ENCODE measurements around the gene OMG.
A peak's percentile ranks its signal among the peaks of the same experiment; 100 is the strongest.
"Not testable (repeated sequence)": the region's sequence is repeated elsewhere in the genome, so short reads cannot be mapped to it uniquely, and the experiment has no call there.

The OMG gene, protein sequence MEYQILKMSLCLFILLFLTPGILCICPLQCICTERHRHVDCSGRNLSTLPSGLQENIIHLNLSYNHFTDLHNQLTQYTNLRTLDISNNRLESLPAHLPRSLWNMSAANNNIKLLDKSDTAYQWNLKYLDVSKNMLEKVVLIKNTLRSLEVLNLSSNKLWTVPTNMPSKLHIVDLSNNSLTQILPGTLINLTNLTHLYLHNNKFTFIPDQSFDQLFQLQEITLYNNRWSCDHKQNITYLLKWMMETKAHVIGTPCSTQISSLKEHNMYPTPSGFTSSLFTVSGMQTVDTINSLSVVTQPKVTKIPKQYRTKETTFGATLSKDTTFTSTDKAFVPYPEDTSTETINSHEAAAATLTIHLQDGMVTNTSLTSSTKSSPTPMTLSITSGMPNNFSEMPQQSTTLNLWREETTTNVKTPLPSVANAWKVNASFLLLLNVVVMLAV

GRCh38 chr17:31297090-31297489 lies at the start of gene OMG:
Gene OMG, minus strand, starts transcription at chr17:31297239. Its CDS starts 908 bp downstream, at chr17:31296331.
- no peak for DNase-seq (ENCODE audit: low read depth)

DNA sequence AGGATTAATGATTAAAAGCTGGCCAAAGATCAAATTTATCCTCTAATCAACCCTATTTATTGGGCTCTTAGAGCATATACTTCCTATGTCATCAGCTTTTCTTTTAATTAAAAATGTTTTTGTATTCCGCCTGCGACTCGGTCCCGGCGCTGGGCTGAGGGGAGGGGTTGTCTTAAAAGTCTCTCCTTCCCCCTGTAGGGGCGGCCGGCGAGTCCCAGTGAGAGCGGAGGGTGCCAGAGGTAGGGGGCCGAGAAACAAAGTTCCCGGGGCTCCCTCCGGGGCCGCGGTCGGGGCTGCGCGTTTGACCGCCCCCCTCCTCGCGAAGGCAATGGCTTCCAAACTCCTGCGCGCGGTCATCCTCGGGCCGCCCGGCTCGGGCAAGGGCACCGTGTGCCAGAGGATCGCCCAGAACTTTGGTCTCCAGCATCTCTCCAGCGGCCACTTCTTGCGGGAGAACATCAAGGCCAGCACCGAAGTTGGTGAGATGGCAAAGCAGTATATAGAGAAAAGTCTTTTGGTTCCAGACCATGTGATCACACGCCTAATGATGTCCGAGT lies 48.2 kb upstream of the OMG start:
- DNase-seq (ENCODE audit: low read depth) = not testable (repeated sequence)

- peak; percentile 18 for DNase-seq (ENCODE audit: low read depth)
Measured at GRCh38 chr17:31339906-31340661, 43.0 kb upstream of the OMG start.

- no peak for DNase-seq (ENCODE audit: low read depth)
Measured at GRCh38 chr17:31329221-31329620, 32.2 kb upstream of the OMG start.

DNA sequence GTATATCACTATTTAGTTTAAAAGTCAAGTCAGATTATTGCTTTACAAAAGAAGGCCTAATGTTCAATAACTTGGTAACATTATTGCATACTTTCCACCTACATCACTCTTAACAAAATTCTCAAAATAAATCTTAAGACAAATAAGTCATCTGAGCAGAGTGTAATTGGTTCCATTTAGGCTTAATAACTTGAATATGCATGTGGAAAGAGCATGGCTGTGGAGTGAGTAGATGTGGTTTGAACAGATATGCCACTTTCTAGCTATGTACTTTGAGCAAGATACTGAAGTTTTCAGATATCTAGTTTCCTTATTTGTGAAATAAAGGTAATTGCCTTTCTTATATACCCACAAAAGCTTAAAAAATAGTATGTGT lies 31.1 kb upstream of the OMG start:
- peak; percentile 81 for DNase-seq (ENCODE audit: low read depth)

- DNase-seq (ENCODE audit: low read depth) = peak; percentile 77
Measured at GRCh38 chr17:31327534-31328159, 30.6 kb upstream of the OMG start.

- no peak for DNase-seq (ENCODE audit: low read depth)
Measured at GRCh38 chr17:31323551-31323950, 26.5 kb upstream of the OMG start.

- DNase-seq (ENCODE audit: low read depth) = no peak
Measured at GRCh38 chr17:31321966-31322365, 24.9 kb upstream of the OMG start.

- peak; percentile 53 for DNase-seq (ENCODE audit: low read depth)
Measured at GRCh38 chr17:31321481-31321880, 24.4 kb upstream of the OMG start, which contains the start of gene EVI2A. Gene EVI2A, minus strand, starts transcription at chr17:31321622. Its CDS starts 2,609 bp downstream, at chr17:31319013.

DNA sequence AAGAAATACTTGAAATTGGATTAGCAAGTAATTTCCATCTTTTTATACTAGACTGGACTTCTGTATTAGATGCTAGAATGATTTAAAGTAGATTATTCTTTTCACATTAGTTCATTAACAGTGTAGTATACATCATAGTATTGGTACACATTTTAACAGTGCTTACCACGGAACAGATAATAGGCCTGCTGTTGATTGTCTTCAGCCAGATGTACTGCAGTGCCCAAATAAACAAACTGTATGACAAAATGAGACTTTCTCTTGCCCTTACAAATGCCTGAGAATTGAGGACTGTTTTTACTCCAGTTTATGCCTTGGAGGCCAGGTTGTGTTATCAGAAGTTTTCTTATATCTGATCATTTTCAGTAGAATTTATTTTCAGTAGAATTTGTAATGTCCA lies 23.8 kb upstream of the OMG start:
- DNase-seq (ENCODE audit: low read depth) = peak; percentile 33

- no peak for DNase-seq (ENCODE audit: low read depth)
Measured at GRCh38 chr17:31320241-31320640, 23.2 kb upstream of the OMG start.

GRCh38 chr17:31318851-31319661 lies 22.0 kb upstream of the OMG start:
- DNase-seq (ENCODE audit: low read depth) = no peak

DNA sequence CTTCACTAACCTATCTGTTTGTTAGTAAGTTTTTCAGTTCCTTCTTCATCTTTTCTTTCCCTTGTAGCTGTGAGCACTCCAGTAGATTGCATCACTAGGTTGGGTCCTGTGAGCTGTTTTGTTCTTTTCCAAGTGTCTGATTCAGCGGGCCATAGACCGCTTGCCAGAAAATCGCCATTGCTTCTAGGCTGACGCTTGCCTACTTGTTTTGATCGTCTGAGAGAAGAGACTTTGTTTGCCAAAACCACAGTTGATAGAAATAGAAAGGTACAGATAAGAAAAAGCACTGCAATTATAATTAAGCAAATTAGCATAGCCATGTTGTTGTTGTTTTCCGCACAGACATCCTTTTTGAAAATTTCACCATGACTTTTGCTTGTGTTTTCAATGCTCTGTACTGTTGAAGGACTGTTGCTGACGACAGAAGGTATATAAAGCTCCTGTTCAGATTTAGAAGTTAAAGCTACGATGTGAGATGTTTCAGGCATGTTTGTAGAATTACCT lies 21.3 kb upstream of the OMG start:
- peak; percentile 64 for DNase-seq (ENCODE audit: low read depth)

GRCh38 chr17:31314782-31315100 lies 17.7 kb upstream of the OMG start:
- DNase-seq (ENCODE audit: low read depth) = no peak

- DNase-seq (ENCODE audit: low read depth) = peak; percentile 60
Measured at GRCh38 chr17:31313982-31314781, 17.1 kb upstream of the OMG start, which contains the start of gene EVI2B. Gene EVI2B, minus strand, starts transcription at chr17:31314054. Its CDS starts 8,445 bp downstream, at chr17:31305609.

DNA sequence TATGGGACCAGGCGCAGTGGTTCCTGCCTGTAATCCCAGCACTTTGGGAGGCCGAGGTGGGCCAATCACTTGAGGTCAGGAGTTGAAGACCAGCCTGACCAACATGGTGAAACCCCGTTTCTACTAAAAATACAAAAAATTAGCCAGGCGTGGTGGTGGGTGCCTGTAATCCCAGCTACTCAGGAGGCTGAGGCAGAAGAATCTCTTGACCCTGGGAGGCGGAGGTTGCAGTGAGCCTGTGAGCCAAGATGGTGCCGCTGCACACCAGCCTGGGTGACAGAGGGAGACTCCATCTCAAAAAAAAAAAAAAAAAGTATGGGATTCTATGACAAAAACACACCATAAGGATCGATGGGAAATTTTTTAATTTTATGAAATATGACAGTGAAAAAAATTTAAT lies 15.2 kb upstream of the OMG start:
- not testable (repeated sequence) for DNase-seq (ENCODE audit: low read depth)

DNA sequence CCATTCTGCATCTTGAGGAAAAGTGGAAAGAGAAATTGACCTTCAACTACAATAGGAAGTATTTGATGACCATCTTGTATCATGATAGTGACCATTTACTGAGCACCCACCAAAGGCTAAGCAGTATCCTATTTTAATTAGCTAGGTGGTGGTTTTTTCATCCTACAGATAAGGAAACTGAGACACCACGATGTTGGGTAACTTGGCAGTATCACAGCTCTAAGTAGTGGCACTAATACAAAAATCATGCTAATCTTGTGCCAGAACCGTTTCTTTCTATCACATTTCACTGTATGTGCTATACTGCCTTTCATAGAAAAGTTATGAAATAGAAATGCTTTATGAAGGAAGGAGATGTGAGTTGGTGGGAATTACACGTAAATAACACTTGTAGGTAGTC lies 14.5 kb upstream of the OMG start:
- no peak for DNase-seq (ENCODE audit: low read depth)

- DNase-seq (ENCODE audit: low read depth) = no peak
Measured at GRCh38 chr17:31310886-31311285, 13.8 kb upstream of the OMG start.

DNA sequence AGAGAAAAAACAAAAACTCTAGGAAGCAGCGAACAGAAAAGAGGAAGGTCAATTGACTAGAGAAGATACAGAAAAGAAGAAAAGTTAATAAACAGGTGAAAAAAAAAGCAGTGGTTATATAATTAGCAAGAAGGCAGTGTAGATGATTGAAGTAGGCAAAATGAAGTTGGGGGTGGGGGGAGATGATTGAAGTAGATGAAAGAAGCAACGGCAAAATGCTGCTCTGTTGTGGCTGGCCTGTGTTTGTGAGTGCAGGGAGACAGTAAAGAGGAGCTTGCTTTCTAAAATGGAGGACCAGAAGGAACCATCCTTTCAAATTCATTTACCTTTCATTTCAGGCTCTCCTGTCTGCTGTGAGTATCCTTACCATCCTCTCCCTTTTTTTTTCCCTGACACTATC lies 13.2 kb upstream of the OMG start:
- no peak for DNase-seq (ENCODE audit: low read depth)

DNA sequence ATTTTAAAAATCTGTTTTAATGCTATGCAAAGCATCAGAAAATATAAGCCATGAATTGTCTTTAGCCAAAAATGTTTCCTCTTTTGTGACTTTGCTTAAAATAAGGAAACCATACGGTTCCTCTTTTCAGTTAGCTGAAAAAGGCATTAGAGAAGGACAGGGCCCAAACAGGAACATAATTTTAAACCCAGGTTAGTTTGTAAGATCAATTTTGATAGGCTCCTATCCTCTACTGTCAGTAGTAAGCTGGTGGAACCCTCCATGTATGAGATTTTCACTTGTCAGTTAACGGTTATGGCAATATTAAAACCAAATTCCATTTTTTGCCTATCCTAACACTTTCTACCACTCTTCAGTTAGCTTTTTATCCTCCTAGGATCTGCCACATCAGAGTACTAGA lies 12.5 kb upstream of the OMG start:
- DNase-seq (ENCODE audit: low read depth) = no peak
